ENCODE measurements around the gene FAM98C.

The FAM98C gene

GRCh38 chr19:38378866-38379265 lies 24.0 kb upstream of the FAM98C start:
- no peak for DNase-seq

GRCh38 chr19:38381138-38381537 lies 21.8 kb upstream of the FAM98C start:
- no peak for DNase-seq

- DNase-seq = no peak
Measured at GRCh38 chr19:38383184-38383583, 19.7 kb upstream of the FAM98C start.

DNA sequence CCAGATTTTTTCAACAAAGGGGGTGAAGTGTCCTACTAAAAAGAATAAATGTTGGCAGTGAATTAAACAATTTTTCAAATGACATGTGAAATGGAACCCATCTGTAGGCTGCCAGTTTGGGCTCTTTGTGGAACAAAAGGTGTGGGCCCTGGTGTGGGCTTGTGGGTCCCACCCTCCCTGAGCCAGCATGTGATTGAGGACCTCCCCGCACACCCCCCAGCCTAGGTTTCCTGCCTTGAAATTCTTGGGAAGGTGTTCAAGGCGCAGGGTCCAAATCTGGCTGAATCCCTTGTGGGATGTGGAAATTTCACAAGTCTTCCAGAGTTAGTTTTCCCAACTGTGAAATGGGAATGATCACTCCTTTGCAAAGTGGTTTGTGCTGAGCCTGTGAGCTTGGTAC lies 19.1 kb upstream of the FAM98C start:
- DNase-seq = no peak

- no peak for DNase-seq
Measured at GRCh38 chr19:38384209-38385027, 18.5 kb upstream of the FAM98C start.

- no peak for DNase-seq
Measured at GRCh38 chr19:38385057-38385803, 17.7 kb upstream of the FAM98C start.

DNA sequence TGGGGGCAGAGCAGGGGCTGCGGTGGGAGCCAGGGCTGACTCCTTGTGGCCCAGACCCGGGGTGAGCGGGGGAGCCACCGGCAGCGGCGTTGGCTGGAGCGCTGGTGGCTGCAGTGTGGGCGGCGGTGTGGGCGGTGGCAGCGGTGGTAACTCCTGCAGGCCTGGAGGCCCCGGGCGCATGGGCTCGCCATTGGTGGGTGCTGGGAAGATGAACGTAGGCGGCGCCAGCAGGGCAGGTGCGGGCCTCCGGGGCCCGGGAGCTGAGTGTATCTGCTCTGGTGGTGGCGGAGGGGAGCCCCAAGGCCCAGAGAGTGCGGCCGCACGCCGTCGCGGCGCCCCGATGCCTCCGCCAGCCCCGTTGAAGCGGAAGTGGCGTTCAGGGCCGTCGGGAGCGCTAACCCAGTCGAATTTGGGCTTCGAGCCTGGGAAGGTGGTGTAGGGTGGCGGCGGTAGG lies 17.1 kb upstream of the FAM98C start:
- no peak for DNase-seq

GRCh38 chr19:38386300-38386970 lies 16.5 kb upstream of the FAM98C start:
- DNase-seq = no peak

- no peak for DNase-seq
Measured at GRCh38 chr19:38386971-38387549, 15.8 kb upstream of the FAM98C start.

- DNase-seq = no peak
Measured at GRCh38 chr19:38387550-38388348, 15.1 kb upstream of the FAM98C start, which contains the start of gene GGN. Gene GGN, minus strand, starts transcription at chr19:38388034. Its CDS starts 773 bp downstream, at chr19:38387261.

DNA sequence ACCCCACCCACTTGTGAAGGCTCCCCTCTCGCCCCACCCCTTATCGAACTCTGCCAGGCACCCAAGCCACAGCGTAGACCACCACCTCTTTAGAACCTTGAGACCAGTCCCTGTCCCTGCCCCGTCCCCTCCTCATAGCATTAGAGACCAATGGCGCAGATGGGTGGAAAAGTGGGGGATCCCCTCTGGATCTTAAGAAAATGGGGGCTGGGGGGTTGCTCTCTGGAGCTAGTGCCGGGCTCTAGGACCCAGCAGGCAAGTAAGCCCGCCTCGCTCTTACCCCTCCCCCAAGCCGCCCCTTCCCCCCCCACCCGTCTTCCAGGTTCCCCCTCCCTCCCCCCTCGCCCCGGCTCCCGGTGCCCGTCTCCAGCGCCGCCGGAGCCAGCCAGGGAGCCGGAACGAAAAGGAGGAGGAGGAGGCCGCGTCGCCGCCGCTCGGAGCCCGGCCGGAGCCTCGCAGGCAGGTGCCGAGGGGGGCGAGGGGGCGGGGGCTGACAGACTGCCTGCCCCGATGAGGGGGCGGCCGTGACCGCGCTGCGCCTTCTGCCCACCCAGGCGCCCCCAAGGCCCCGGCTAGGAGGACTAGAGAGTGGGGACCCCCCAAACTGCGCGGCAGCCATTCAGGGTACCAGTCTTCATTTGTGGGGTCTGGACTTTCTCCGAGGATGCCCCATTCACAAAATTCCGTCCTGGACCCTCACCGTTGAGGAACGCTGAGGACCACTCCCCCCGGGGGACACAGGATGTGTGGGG lies 14.4 kb upstream of the FAM98C start, which contains the start of gene SPRED3:
SPRED3 (plus strand) TSS at position 349 of the 752 bp plus-strand sequence. CDS start 1,606 bp downstream, outside the sequence.
- DNase-seq = no peak

DNA sequence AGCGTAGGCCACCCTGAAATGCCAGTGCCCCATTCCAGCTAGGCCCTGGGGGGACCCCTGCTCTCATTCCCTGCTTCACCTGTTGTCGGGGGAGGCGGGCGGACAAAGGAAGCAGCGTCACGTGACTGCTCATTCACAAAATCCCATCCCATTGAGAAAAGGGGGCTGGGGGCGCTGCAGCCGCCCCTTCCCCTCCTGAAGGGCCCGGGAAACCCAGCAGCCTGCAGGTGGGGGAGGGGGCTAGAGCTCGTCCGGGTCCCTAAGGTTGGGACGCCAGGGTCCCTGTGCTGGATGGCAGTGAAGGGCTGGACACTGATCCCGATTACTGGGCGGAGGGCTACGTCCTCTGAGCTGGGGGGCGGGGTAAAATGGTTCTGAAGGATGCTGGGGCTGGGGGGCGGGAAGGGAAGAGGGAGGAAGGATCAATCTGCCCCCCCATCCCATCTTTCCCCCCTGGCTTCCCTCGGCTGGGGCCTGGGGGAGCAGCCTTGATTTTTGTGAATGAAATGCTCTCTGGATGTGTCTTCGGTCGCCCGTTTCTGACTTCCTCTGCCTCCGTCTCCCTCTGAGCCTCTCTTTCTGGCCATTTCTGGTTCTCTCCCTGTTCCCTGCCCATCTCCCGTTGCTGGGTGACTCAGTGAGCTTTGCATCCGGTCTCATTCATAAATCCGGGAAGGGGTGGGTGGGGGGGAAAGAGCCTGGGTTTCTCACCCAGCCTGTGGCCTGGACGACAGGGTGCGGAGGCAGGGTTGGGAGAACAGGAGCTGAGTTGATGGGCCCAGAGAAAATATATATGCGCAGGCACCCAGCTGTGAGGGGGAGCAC lies 13.6 kb upstream of the FAM98C start:
- no peak for DNase-seq

GRCh38 chr19:38389957-38390924 lies 12.7 kb upstream of the FAM98C start:
- no peak for DNase-seq

GRCh38 chr19:38391911-38392464 lies 10.9 kb upstream of the FAM98C start:
- DNase-seq = no peak

- DNase-seq = no peak
Measured at GRCh38 chr19:38392707-38393308, 10.1 kb upstream of the FAM98C start.

DNA sequence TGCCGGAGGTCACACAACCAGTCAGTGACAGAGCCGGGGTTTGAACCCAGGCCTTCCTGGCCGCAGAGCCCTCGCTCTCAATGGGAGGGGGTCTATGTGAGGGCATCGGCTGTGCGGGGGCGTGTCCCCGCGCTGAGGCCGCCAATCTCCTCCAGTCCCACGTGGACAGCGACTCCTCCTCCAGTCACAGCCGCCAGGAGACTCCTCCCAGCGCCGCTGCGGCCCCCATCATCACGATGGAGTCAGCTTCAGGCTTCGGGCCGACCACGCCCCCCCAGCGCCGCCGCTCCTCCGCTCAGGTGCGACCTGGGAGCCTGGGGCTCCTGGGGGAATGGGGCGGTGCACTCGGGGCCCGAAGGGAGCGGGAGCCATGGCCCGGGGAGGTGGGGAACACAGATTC lies 8.4 kb upstream of the FAM98C start:
- no peak for DNase-seq

DNA sequence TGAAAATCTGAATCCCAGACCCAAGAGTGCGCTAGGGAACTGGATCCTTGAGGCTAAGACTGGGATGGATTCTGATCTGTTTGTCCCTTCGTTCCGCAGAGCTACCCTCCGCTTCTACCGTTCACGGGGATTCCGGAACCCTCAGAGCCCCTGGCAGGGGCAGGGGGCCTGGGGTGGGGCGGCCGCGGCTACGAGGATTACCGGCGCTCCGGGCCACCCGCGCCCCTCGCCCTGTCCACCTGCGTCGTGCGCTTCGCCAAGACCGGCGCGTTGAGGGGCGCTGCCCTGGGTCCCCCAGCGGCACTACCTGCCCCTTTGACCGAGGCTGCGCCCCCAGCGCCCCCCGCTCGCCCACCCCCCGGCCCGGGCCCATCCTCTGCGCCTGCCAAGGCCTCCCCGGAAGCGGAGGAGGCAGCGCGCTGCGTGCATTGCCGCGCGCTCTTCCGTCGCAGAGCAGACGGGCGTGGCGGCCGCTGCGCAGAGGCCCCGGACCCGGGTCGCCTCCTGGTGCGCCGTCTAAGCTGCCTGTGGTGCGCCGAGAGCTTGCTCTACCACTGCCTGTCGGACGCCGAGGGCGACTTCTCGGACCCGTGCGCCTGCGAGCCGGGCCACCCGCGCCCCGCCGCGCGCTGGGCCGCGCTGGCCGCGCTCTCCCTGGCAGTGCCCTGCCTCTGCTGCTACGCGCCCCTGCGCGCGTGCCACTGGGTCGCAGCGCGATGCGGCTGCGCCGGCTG lies 7.3 kb upstream of the FAM98C start:
- no peak for DNase-seq

DNA sequence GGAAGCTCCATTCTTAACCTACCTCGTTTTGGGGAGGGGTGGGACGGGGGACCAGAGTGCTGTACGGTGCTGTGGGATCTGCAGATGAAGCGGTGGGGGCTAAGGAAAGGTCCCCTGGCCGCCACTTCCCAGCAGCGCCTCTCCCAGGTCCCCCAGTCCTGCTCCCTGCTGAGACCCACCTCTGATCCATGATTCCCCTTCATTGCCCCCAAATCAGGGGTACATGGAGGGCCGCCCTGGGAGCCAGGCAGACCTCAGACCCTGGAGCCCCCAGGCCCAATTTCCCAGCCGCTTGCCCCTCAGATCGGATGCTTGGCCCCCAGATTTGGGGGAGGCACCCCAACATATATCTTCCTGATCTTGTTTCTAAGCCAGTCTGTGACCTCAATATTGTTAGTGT lies 3.8 kb upstream of the FAM98C start:
- no peak for DNase-seq

Measured in cortex of kidney (tissue), 1 donor.